H1 (cell line): ENCODE data around the gene PGF. TPM values are rescaled to one million over a fixed set of nuclear protein-coding genes. Genes with fewer than 3 reads are reported as not detected.

Experiments
- CTCF ChIA-PET: fragments of 300-600 bp; sonication (Branson Sonifier 250); formaldehyde crosslinking; loops from one replicate; lab custom pipeline; 2021; ENCODE audit not compliant: partially characterized antibody; lab: Charles Lee
- POLR2A ChIA-PET: fragments of 300-600 bp; sonication (Branson Sonifier 250); formaldehyde crosslinking; loops from one replicate; lab custom pipeline; 2021; ENCODE audit warnings: inconsistent platforms; ENCODE audit not compliant: partially characterized antibody; lab: Charles Lee
- DNase-seq, 2 experiments: peaks; one replicate each; pipeline versions ENCODE4 v3.0.0 to v3.0.0-alpha.2; 2010 to 2022; ENCODE audit warnings: low spot score in 2 of 2, low read depth in 1 of 2, mixed read lengths in 1 of 2
- FAIRE-seq: peaks from 2 replicates; lab custom pipeline; 2011; peaks lifted over from hg19 to GRCh38; lab: Jason Lieb, UNC
- H2AFZ ChIP-seq: 2 replicates; pipeline ENCODE4 v1.8.1; 2012; ENCODE audit warnings: low read length, inconsistent platforms
- H2AK5ac ChIP-seq: 2 replicates; pipeline ENCODE4 v1.6.1; 2013; ENCODE audit warnings: low read depth, low read length
- H2BK120ac ChIP-seq: replicated peaks from 2 replicates; pipeline ENCODE3; 2013; ENCODE audit warnings: low read depth, low read length, inconsistent platforms
- H2BK12ac ChIP-seq: 2 replicates; pipeline ENCODE4 v1.6.1; 2013; ENCODE audit warnings: low read depth, low read length
- H2BK15ac ChIP-seq: 2 replicates; pipeline ENCODE4 v1.6.1; 2013; ENCODE audit warnings: low read length
- H2BK20ac ChIP-seq: 2 replicates; pipeline ENCODE4 v1.6.1; 2013; ENCODE audit warnings: low read length
- H2BK5ac ChIP-seq: 2 replicates; pipeline ENCODE4 v1.6.1; 2013; ENCODE audit warnings: low read depth, low read length
- H3K14ac ChIP-seq: 2 replicates; pipeline ENCODE4 v1.6.1; 2013; ENCODE audit warnings: inconsistent platforms; ENCODE audit not compliant: insufficient read length
- H3K18ac ChIP-seq: 2 replicates; pipeline ENCODE4 v1.6.1; 2013; ENCODE audit warnings: low read length; ENCODE audit errors: extremely low read depth
- H3K23ac ChIP-seq: 2 replicates; pipeline ENCODE4 v1.6.1; 2013; ENCODE audit warnings: inconsistent platforms; ENCODE audit not compliant: insufficient read length
- H3K23me2 ChIP-seq: 2 replicates; pipeline ENCODE4 v1.6.1; 2013; ENCODE audit warnings: low read depth, low read length
- H3K27ac ChIP-seq: 2 replicates; pipeline ENCODE4 v1.6.1; 2011; ENCODE audit warnings: low read depth, low read length, inconsistent platforms
- H3K27me3 ChIP-seq, 4 experiments: replicated peaks in 1 of 4; 1 replicate in 1 of 4; 2 replicates in 3 of 4; pipeline versions ENCODE4 v1.6.1 to v1.8.1; 2011 to 2013; ENCODE audit warnings: low read length in 3 of 4, mild to moderate bottlenecking in 3 of 4, inconsistent platforms in 2 of 4, mixed read lengths in 2 of 4, moderate library complexity in 1 of 4; ENCODE audit not compliant: control insufficient read depth in 3 of 4, insufficient read depth in 3 of 4; ENCODE audit errors: extremely low read depth in 1 of 4
- H3K36me3 ChIP-seq, 4 experiments: 2 replicates each; pipeline versions ENCODE4 v1.6.1 to v1.8.1; 2011 to 2013; ENCODE audit warnings: mild to moderate bottlenecking in 4 of 4, low read length in 3 of 4, moderate library complexity in 2 of 4, control low read depth in 1 of 4, inconsistent platforms in 1 of 4; ENCODE audit not compliant: insufficient read depth in 4 of 4, control insufficient read depth in 2 of 4
- H3K4ac ChIP-seq: replicated peaks from 2 replicates; pipeline ENCODE3; 2013; ENCODE audit warnings: low read length, low read depth, mixed read lengths, inconsistent platforms; ENCODE audit not compliant: insufficient read length
- H3K4me1 ChIP-seq, 4 experiments: replicated peaks in 1 of 4; 1 replicate in 1 of 4; 2 replicates in 3 of 4; pipeline versions ENCODE4 v1.6.1 to v1.8.1; 2011 to 2013; ENCODE audit warnings: low read length in 3 of 4, inconsistent platforms in 2 of 4, mixed read lengths in 1 of 4; ENCODE audit not compliant: insufficient read depth in 4 of 4, control insufficient read depth in 3 of 4
- H3K4me2 ChIP-seq, 2 experiments: 2 replicates each; pipeline versions ENCODE4 v1.6.1 to v1.8.1; 2011 to 2013; ENCODE audit warnings: low read depth in 2 of 2, low read length in 2 of 2, control low read depth in 1 of 2, inconsistent platforms in 1 of 2, mild to moderate bottlenecking in 1 of 2; ENCODE audit not compliant: insufficient read depth in 1 of 2
- H3K4me3 ChIP-seq, 4 experiments: fragments of 200-600, 300-600 bp in 1 of 4; sonication (generic), shearing (Covaris generic), sonication (Bioruptor Twin) in 1 of 4; 2 replicates each; pipeline versions ENCODE4 v1.5.1 to v1.8.1; 2011 to 2016; ENCODE audit warnings: low read length in 4 of 4, low read depth in 3 of 4, control low read depth in 2 of 4, inconsistent platforms in 2 of 4, mild to moderate bottlenecking in 2 of 4, mixed read lengths in 1 of 4, moderate library complexity in 1 of 4; ENCODE audit not compliant: insufficient read depth in 2 of 4; ENCODE audit errors: extremely low read depth in 1 of 4
- H3K56ac ChIP-seq: replicated peaks from 2 replicates; pipeline ENCODE3; 2013; ENCODE audit warnings: low read depth, mild to moderate bottlenecking, mixed read lengths, low read length, inconsistent platforms; ENCODE audit not compliant: insufficient read length
- H3K79me1 ChIP-seq: 2 replicates; pipeline ENCODE4 v1.6.1; 2013; ENCODE audit warnings: low read depth, low read length, control low read depth
- H3K79me2 ChIP-seq, 2 experiments: 2 replicates each; pipeline versions ENCODE4 v1.6.1 to v1.8.1; 2012 to 2013; ENCODE audit warnings: low read length in 2 of 2, mild to moderate bottlenecking in 2 of 2, inconsistent platforms in 1 of 2; ENCODE audit not compliant: insufficient read depth in 2 of 2, control insufficient read depth in 1 of 2
- H3K9ac ChIP-seq, 4 experiments: replicated peaks in 1 of 4; 1 replicate in 1 of 4; 2 replicates in 3 of 4; pipeline versions ENCODE4 v1.6.1 to v1.8.1; 2011 to 2013; ENCODE audit warnings: low read depth in 3 of 4, low read length in 3 of 4, control low read depth in 2 of 4, mild to moderate bottlenecking in 2 of 4, moderate library complexity in 2 of 4, inconsistent platforms in 1 of 4; ENCODE audit errors: extremely low read depth in 1 of 4
- H3K9me3 ChIP-seq, 2 experiments: 2 replicates each; pipeline versions ENCODE4 v1.6.1 to v1.8.1; 2012 to 2013; ENCODE audit warnings: mild to moderate bottlenecking in 2 of 2, moderate library complexity in 2 of 2, control low read depth in 1 of 2, inconsistent platforms in 1 of 2, low read depth in 1 of 2, low read length in 1 of 2, mixed read lengths in 1 of 2; ENCODE audit not compliant: insufficient read depth in 2 of 2
- H4K20me1 ChIP-seq, 2 experiments: replicated peaks in 1 of 2; 2 replicates each; pipeline versions ENCODE3 to v1.8.1; 2011 to 2013; ENCODE audit warnings: inconsistent platforms in 2 of 2, low read length in 2 of 2, mild to moderate bottlenecking in 1 of 2; ENCODE audit not compliant: insufficient read depth in 2 of 2, control insufficient read depth in 1 of 2
- H4K5ac ChIP-seq: 2 replicates; pipeline ENCODE4 v1.6.1; 2013; ENCODE audit warnings: low read length, low read depth, mixed read lengths, inconsistent platforms; ENCODE audit not compliant: insufficient read length
- H4K8ac ChIP-seq: 2 replicates; pipeline ENCODE4 v1.8.0; 2013; ENCODE audit warnings: mild to moderate bottlenecking, moderate library complexity, low read length, inconsistent platforms; ENCODE audit not compliant: insufficient read depth; ENCODE audit errors: extremely low read depth
- H4K91ac ChIP-seq: replicated peaks from 2 replicates; pipeline ENCODE3; 2013; ENCODE audit warnings: low read length, mixed read lengths, inconsistent platforms; ENCODE audit not compliant: insufficient read length
- EGR1 ChIP-seq: IDR thresholded peaks from 2 replicates; pipeline ENCODE4 v1.6.1; 2011; ENCODE audit warnings: low read depth, low read length, borderline replicate concordance
- EP300 ChIP-seq, 2 experiments: IDR thresholded peaks; 1 replicate in 1 of 2; 2 replicates in 1 of 2; pipeline ENCODE4 v1.6.1; 2011 to 2012; ENCODE audit warnings: low read depth in 2 of 2, low read length in 2 of 2, mild to moderate bottlenecking in 2 of 2, borderline replicate concordance in 1 of 2, inconsistent platforms in 1 of 2, moderate library complexity in 1 of 2
- HDAC6 ChIP-seq: IDR thresholded peaks from one replicate; pipeline ENCODE4 v1.7.1; 2012; ENCODE audit warnings: low read depth, mild to moderate bottlenecking, inconsistent platforms, low read length, moderate library complexity
- KDM1A ChIP-seq: fragments of 200-600, 300-600 bp; sonication (generic); IDR thresholded peaks from 2 replicates; pipeline ENCODE4 v1.7.1; 2016; ENCODE audit warnings: mild to moderate bottlenecking, low read length, borderline replicate concordance
- KDM5A ChIP-seq: fragments of 200-600 bp; IDR thresholded peaks from 2 replicates; pipeline ENCODE4 v1.7.1; 2012; ENCODE audit warnings: mild to moderate bottlenecking, low read length, inconsistent platforms, mixed read lengths
- PHF8 ChIP-seq: fragments of 200-600 bp; sonication (generic); conservative IDR thresholded peaks from 2 replicates; pipeline ENCODE4 v1.7.1; 2012; ENCODE audit warnings: low read depth, mild to moderate bottlenecking, inconsistent platforms, low read length, moderate library complexity
- RAD21 ChIP-seq, 2 experiments: IDR thresholded peaks in 1 of 2; conservative IDR thresholded peaks in 1 of 2; 2 replicates each; pipeline ENCODE4 v1.6.1; 2011; ENCODE audit warnings: low read depth in 2 of 2, low read length in 2 of 2, improper control_type of control experiment in 1 of 2, inconsistent platforms in 1 of 2, mild to moderate bottlenecking in 1 of 2, moderate library complexity in 1 of 2
- SRF ChIP-seq: IDR thresholded peaks from 2 replicates; pipeline ENCODE4 v1.6.1; 2011; ENCODE audit warnings: mild to moderate bottlenecking, low read depth, low read length, moderate library complexity
- TAF7 ChIP-seq: optimal IDR thresholded peaks from 2 replicates; pipeline ENCODE3; 2011; ENCODE audit warnings: low read depth, mild to moderate bottlenecking, inconsistent platforms, low read length, moderate library complexity, borderline replicate concordance
- WGBS, 2 experiments: shearing (Covaris generic) in 1 of 2; methylation state at CpG; one replicate each; pipeline versions ENCODE4 v1.1.6 to v1.1.7; 2013 to 2015; ENCODE audit warnings: low lambda C conversion rate in 2 of 2, mixed read lengths in 2 of 2, inconsistent platforms in 1 of 2, low coverage in 1 of 2, missing lambda C conversion rate in 1 of 2; ENCODE audit not compliant: insufficient replicate concordance in 2 of 2, insufficient coverage in 1 of 2, insufficient read length in 1 of 2; ENCODE audit errors: extremely low coverage in 1 of 2, missing lambda C conversion rate in 1 of 2; 5-methylcytosine and 5-hydroxymethylcytosine counted together
- polyA plus RNA-seq, 7 experiments: library from polyadenylated mRNA; depleted of rRNA in 3 of 7; stranded (reverse) in 5 of 7; unstranded in 2 of 7; fragments of >200 nt in 5 of 7; fragments of 200-250 nt in 2 of 7; gene quantifications; 1 replicate in 5 of 7; 2 replicates in 1 of 7; 4 replicates in 1 of 7; pipeline versions ENCODE4 v1.2.1 to v1.2.3, GENCODE V29; 2011 to 2013; ENCODE audit warnings: missing spikeins in 2 of 7, mixed read lengths in 2 of 7
- total RNA-seq: library from RNA; stranded (reverse); fragmentation: NEBNext Ultra II Directional; extraction: Animal tissue kit (Norgen Biotek cat#: 25700); gene quantifications from 2 replicates; pipeline ENCODE4 v1.2.1, GENCODE V29; 2021
- TF ChIP-seq, protein P1 (sequence below): IDR thresholded peaks from 2 replicates; pipeline ENCODE4 v1.6.1; 2012; ENCODE audit warnings: inconsistent platforms

Gene PGF
- total and polyA plus RNA-seq, 2 of the 8 experiments (the other 6 are each of a cell fraction or from before 2014, with no cell fraction given) = 2.1 to 4.1 TPM

DNA sequence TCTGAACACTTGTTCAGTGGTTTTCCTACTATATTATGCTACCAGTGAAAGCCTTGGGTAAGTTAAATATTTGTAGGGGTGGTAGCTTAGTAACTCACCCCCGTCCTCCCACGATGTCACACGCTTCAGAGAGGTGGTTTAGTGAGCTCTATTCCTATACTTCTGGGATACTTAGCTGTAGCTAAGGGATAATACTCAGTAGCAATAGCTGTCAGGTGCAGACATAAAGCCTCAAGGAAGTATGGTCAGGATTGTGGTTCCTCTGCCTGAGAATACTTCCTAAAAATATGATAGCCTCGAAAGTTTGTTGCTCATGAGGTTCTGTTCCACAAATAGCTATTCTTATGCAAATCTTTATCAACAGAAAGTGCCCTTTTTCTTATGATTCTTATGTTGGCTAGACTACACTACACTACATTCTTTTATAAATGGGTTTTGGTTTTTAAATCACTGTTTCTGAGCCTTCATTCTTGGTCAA lies 61.7 kb downstream of the PGF start:
- no peak overlapping the region for H2BK20ac ChIP-seq
- H3K23ac ChIP-seq = no peak overlapping the region
- no peaks in the 10 kb centered on the region for H3K27me3 ChIP-seq
- no peaks in the 10 kb centered on the region for H3K23me2 ChIP-seq
- no peak overlapping the region for H4K5ac ChIP-seq
- H3K27ac ChIP-seq = no peak overlapping the region
- no peak overlapping the region for H3K4me2 ChIP-seq
- no peak overlapping the region for H2BK5ac ChIP-seq
- no peak overlapping the region for H3K4ac ChIP-seq
- no peak overlapping the region for H3K4me3 ChIP-seq
- DNase-seq (no peak), FAIRE-seq (no peak)
- H3K9ac ChIP-seq = no peak overlapping the region
- peaks cover 0 to 8% of the 10 kb centered on the region in 2 experiments; a peak in 2 of 4 replicates for H3K79me2 ChIP-seq
- H3K79me1 ChIP-seq = peaks cover 1% of the 10 kb centered on the region; the same call in 1 of the 2 replicates
- peaks cover 40 to 95% (median 77%) of the 10 kb centered on the region in 4 experiments for H3K36me3 ChIP-seq
- no peak overlapping the region for H4K91ac ChIP-seq
- no peak overlapping the region for H2AK5ac ChIP-seq
- H2AFZ ChIP-seq = no peak overlapping the region
- no peaks in the 10 kb centered on the region; a peak in 1 of 7 replicates for H3K4me1 ChIP-seq
- H2BK15ac ChIP-seq = no peak overlapping the region
- H4K8ac ChIP-seq = no peak overlapping the region
- ChIA-PET POLR2A (interaction anchor here (0.6 to 2.8 kb wide), 5 partner anchors 8 to 14 kb away, joined by 3 to 15 read pairs (median 6); no protein-coding TSS in a partner anchor), CTCF (interaction anchor here (1.0 to 24.8 kb wide), 9 partner anchors 8 to 170 kb away, joined by 3 to 509 read pairs (median 7); partner anchors contain the start of genes ACYP1 and PROX2)
- no peaks in the 10 kb centered on the region for H3K9me3 ChIP-seq
- H3K14ac ChIP-seq = no peak overlapping the region
- H2BK120ac ChIP-seq = no peak overlapping the region
- no peak overlapping the region for H3K18ac ChIP-seq
- peaks cover 4 to 5% of the 10 kb centered on the region in 2 experiments for H4K20me1 ChIP-seq
- H3K56ac ChIP-seq = no peak overlapping the region
- WGBS, 2 experiments = 84% methylated on average over 4 of the region's 4 CpGs; no CpG with 5 or more reads in 1 of the 2 experiments
- H2BK12ac ChIP-seq = no peak overlapping the region
- TF ChIP-seq HDAC6 (no peak), KDM1A (no peak), TAF7 (no peak), PHF8 (no peak), KDM5A (no peak), EP300 (IDR thresholded peaks at IDR 0.05; ENCODE audit: borderline replicate concordance in 1 of 2, low read depth in 2 of 2, low read length in 2 of 2) (no peak), RAD21 (IDR thresholded peaks at IDR 0.05 in 1 of 2, conservative IDR thresholded peaks at IDR 0.05 in 1 of 2; ENCODE audit: low read depth in 2 of 2, low read length in 2 of 2) (no peak), EGR1 (no peak), SRF (no peak)
- TF ChIP-seq, protein P1, sequence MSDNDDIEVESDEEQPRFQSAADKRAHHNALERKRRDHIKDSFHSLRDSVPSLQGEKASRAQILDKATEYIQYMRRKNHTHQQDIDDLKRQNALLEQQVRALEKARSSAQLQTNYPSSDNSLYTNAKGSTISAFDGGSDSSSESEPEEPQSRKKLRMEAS = no peak
